IMR-90 (cell line): ENCODE data around the gene POLR3G. TPM values are rescaled to one million over a fixed set of nuclear protein-coding genes. Genes with fewer than 3 reads are reported as not detected.

Experiments used
- ATAC-seq: fragments of 200-7000 bp; cut with Tn5 transposase; 2 replicates; pipeline ENCODE4 v1.9.1; 2020; ENCODE audit warnings: low read depth, mild to moderate bottlenecking, moderate library complexity
- BruUV-seq: library from RNA; stranded (reverse); fragments of 400-500 nt; replicated peaks from 2 replicates; lab custom pipeline; 2021; lab: Mats Ljungman, UMichigan
- CTCF ChIA-PET: fragments of 300-600 bp; formaldehyde crosslinking; extraction: SDS; loops from one replicate; lab custom pipeline; 2021; ENCODE audit warnings: antibody characterized with exemption; lab: Yijun Ruan, JAX
- POLR2A ChIA-PET: fragments of 300-600 bp; sonication (Branson Sonifier 250); formaldehyde crosslinking; loops from one replicate; lab custom pipeline; 2022; ENCODE audit warnings: antibody characterized with exemption; ENCODE audit not compliant: unreplicated experiment; lab: Charles Lee
- DNase-seq: peaks from one replicate; pipeline ENCODE4 v3.0.0; 2013
- H2AFZ ChIP-seq: replicated peaks from 2 replicates; pipeline ENCODE3; 2013; ENCODE audit warnings: low read length, mild to moderate bottlenecking; ENCODE audit not compliant: poor library complexity
- H2AK5ac ChIP-seq: 2 replicates; pipeline ENCODE4 v1.6.1; 2013; ENCODE audit warnings: low read depth, low read length, inconsistent platforms
- H2AK9ac ChIP-seq: replicated peaks from 2 replicates; pipeline ENCODE3; 2013; ENCODE audit warnings: mild to moderate bottlenecking, low read depth, low read length, moderate library complexity; ENCODE audit not compliant: poor library complexity
- H2BK120ac ChIP-seq: 2 replicates; pipeline ENCODE4 v1.6.1; 2013; ENCODE audit warnings: low read depth, low read length, inconsistent platforms
- H2BK15ac ChIP-seq: 3 replicates; pipeline ENCODE4 v1.6.1; 2013; ENCODE audit warnings: low read depth, low read length, inconsistent platforms
- H2BK20ac ChIP-seq: 2 replicates; pipeline ENCODE4 v1.6.1; 2013; ENCODE audit warnings: low read depth, mild to moderate bottlenecking, inconsistent platforms, low read length, moderate library complexity
- H2BK5ac ChIP-seq: 2 replicates; pipeline ENCODE4 v1.6.1; 2013; ENCODE audit warnings: mild to moderate bottlenecking, low read depth, low read length, inconsistent platforms; ENCODE audit not compliant: poor library complexity, severe bottlenecking
- H3K14ac ChIP-seq: replicated peaks from 2 replicates; pipeline ENCODE4 v1.6.1; 2013; ENCODE audit warnings: low read depth, low read length, inconsistent platforms
- H3K18ac ChIP-seq: 2 replicates; pipeline ENCODE4 v1.6.1; 2013; ENCODE audit warnings: low read depth, low read length, control low read depth
- H3K23ac ChIP-seq: 2 replicates; pipeline ENCODE4 v1.6.1; 2013; ENCODE audit warnings: low read depth, low read length, inconsistent platforms
- H3K27ac ChIP-seq: 2 replicates; pipeline ENCODE4 v1.5.1; 2013; ENCODE audit warnings: mild to moderate bottlenecking, control low read depth, low read length; ENCODE audit not compliant: insufficient read depth
- H3K27me3 ChIP-seq: 2 replicates; pipeline ENCODE4 v1.6.1; 2013; ENCODE audit warnings: low read length; ENCODE audit not compliant: control insufficient read depth, insufficient read depth
- H3K36me3 ChIP-seq: 2 replicates; pipeline ENCODE4 v1.6.1; 2013; ENCODE audit warnings: low read length, mixed read lengths; ENCODE audit not compliant: control insufficient read depth, insufficient read depth
- H3K4ac ChIP-seq: 2 replicates; pipeline ENCODE4 v1.6.1; 2013; ENCODE audit warnings: low read depth, low read length, inconsistent platforms
- H3K4me1 ChIP-seq: 2 replicates; pipeline ENCODE4 v1.6.1; 2013; ENCODE audit warnings: low read length, mixed read lengths; ENCODE audit not compliant: control insufficient read depth, insufficient read depth
- H3K4me2 ChIP-seq: 2 replicates; pipeline ENCODE4 v1.6.1; 2013; ENCODE audit warnings: low read depth, mild to moderate bottlenecking, control low read depth, low read length, moderate library complexity
- H3K4me3 ChIP-seq: 2 replicates; pipeline ENCODE4 v1.5.1; 2013; ENCODE audit warnings: low read depth, mild to moderate bottlenecking, control low read depth, low read length, moderate library complexity; ENCODE audit not compliant: insufficient read depth
- H3K56ac ChIP-seq: 2 replicates; pipeline ENCODE4 v1.6.1; 2013; ENCODE audit warnings: low read length, inconsistent platforms; ENCODE audit not compliant: insufficient read depth; ENCODE audit errors: extremely low read depth
- H3K79me1 ChIP-seq, 2 experiments: 2 replicates each; pipeline ENCODE4 v1.6.1; 2013; ENCODE audit warnings: low read length in 2 of 2, inconsistent platforms in 1 of 2, low read depth in 1 of 2
- H3K9ac ChIP-seq: 2 replicates; pipeline ENCODE4 v1.6.1; 2013; ENCODE audit warnings: low read depth, low read length, control low read depth
- H3K9me1 ChIP-seq: 2 replicates; pipeline ENCODE4 v1.6.1; 2013; ENCODE audit warnings: low read length, inconsistent platforms; ENCODE audit not compliant: insufficient read depth
- H3K9me3 ChIP-seq: 2 replicates; pipeline ENCODE4 v1.6.1; 2013; ENCODE audit warnings: low read length; ENCODE audit not compliant: control insufficient read depth, insufficient read depth
- H4K20me1 ChIP-seq: 2 replicates; pipeline ENCODE4 v1.6.1; 2013; ENCODE audit warnings: low read length, inconsistent platforms; ENCODE audit not compliant: insufficient read depth
- H4K5ac ChIP-seq: 2 replicates; pipeline ENCODE4 v1.6.1; 2013; ENCODE audit warnings: mild to moderate bottlenecking, low read depth, low read length, control low read depth
- H4K8ac ChIP-seq, 2 experiments: 2 replicates each; pipeline ENCODE4 v1.6.1; 2013; ENCODE audit warnings: low read depth in 2 of 2, low read length in 2 of 2, control low read depth in 1 of 2, inconsistent platforms in 1 of 2
- H4K91ac ChIP-seq: 2 replicates; pipeline ENCODE4 v1.6.1; 2013; ENCODE audit warnings: low read depth, low read length, inconsistent platforms; ENCODE audit not compliant: insufficient read depth
- BHLHE40 ChIP-seq: fragments of 150-350 bp; IDR thresholded peaks from 2 replicates; pipeline ENCODE4 v1.6.1; 2016; ENCODE audit warnings: mild to moderate bottlenecking, low read depth, low read length
- CEBPB ChIP-seq: IDR thresholded peaks from 2 replicates; pipeline ENCODE4 v1.6.1; 2012; ENCODE audit warnings: low read depth, low read length, improper control_type of control experiment
- CTCF ChIP-seq: conservative IDR thresholded peaks from 2 replicates; pipeline ENCODE4 v1.5.1; 2012; ENCODE audit warnings: mild to moderate bottlenecking, low read depth, low read length, improper control_type of control experiment
- ELK1 ChIP-seq: fragments of 150-350 bp; IDR thresholded peaks from 2 replicates; pipeline ENCODE4 v1.6.1; 2016; ENCODE audit warnings: low read depth, mild to moderate bottlenecking, low read length, moderate library complexity, borderline replicate concordance
- NFE2L2 ChIP-seq: fragments of 150-350 bp; IDR thresholded peaks from 2 replicates; pipeline ENCODE4 v1.6.1; 2016; ENCODE audit warnings: low read depth, mild to moderate bottlenecking, low read length
- POLR2A ChIP-seq: IDR thresholded peaks from 2 replicates; pipeline ENCODE4 v1.6.1; 2012; ENCODE audit warnings: mild to moderate bottlenecking, low read depth, low read length
- WGBS, 2 experiments: methylation state at CpG; one replicate each; pipeline versions ENCODE4 v1.1.5 to v1.1.7; 2013; ENCODE audit warnings: missing lambda C conversion rate in 2 of 2; ENCODE audit not compliant: insufficient read length in 1 of 2; ENCODE audit errors: extremely low coverage in 2 of 2; 5-methylcytosine and 5-hydroxymethylcytosine counted together
- dilution Hi-C: fragments of 300-500 bp; cut with HindIII; formaldehyde crosslinking; loops from one replicate; pipeline ENCODE4 v1.14.3; 2018; ENCODE audit warnings: low sequenced_read_pairs; ENCODE audit not compliant: unreplicated experiment
- in situ Hi-C: fragments of 300-500 bp; cut with MboI; formaldehyde crosslinking; loops from 3 replicates; pipeline ENCODE4 v1.14.3; 2019; ENCODE audit warnings: low sequenced_read_pairs, inconsistent platforms, mixed read lengths
- intact Hi-C: fragments of 100-400 bp; cut with micrococcal nuclease; formaldehyde crosslinking; loops from 2 replicates; pipeline ENCODE4 v1.10.0; 2022
- polyA plus RNA-seq, 3 experiments: library from polyadenylated mRNA; depleted of rRNA; stranded (reverse); fragments of >200 nt; gene quantifications; 2 replicates each; pipeline ENCODE4 v1.2.3, GENCODE V29; 2012; ENCODE audit warnings: low replicate concordance in 1 of 3
- total RNA-seq: library from RNA; depleted of rRNA; stranded (reverse); fragments of >200 nt; gene quantifications from 2 replicates; pipeline ENCODE4 v1.2.3, GENCODE V29; 2012

POLR3G gene
- total and polyA plus RNA-seq, 2 of the 4 experiments (the other 2 are of a cell fraction) = 10.6 to 11.6 TPM

GRCh38 chr5:90484540-90484939 lies 9.9 kb downstream of the POLR3G start:
- H2BK120ac ChIP-seq = no peak overlapping the region
- H2AFZ ChIP-seq = peak overlapping the region; percentile 58
- H3K4me3 ChIP-seq = no peak overlapping the region
- no peak overlapping the region for H4K5ac ChIP-seq
- H3K4ac ChIP-seq = no peak overlapping the region
- peaks cover 0 to 2% of the 10 kb centered on the region in 2 experiments; a peak in 1 of 4 replicates for H3K79me1 ChIP-seq
- POLR2A ChIA-PET = no interaction called here
- peak; percentile 14 for DNase-seq
- peak overlapping the region; percentile 22; the same call in 1 of the 2 replicates for H3K14ac ChIP-seq
- no peak overlapping the region for H2AK9ac ChIP-seq
- no peak overlapping the region for H2AK5ac ChIP-seq
- intact Hi-C loops (no loop called here), in situ Hi-C loops (no loop called here), dilution Hi-C loops (no loop called here)
- no peak overlapping the region for H3K27ac ChIP-seq
- no peaks in the 10 kb centered on the region for H3K9me3 ChIP-seq
- peaks cover 3% of the 10 kb centered on the region; the same call in 1 of the 2 replicates for H3K4me1 ChIP-seq
- no peak overlapping the region for H2BK20ac ChIP-seq
- no TSS peak for BruUV-seq
- no peak overlapping the region for H2BK5ac ChIP-seq
- TF ChIP-seq BHLHE40 (no peak), POLR2A (no peak), CEBPB (no peak), NFE2L2 (no peak), CTCF (no peak), ELK1 (no peak)
- H4K8ac ChIP-seq = peak overlapping the region in 1 of 2 experiments; percentile 39; a peak in 1 of 4 replicates
- no peaks in the 10 kb centered on the region; the same call in 1 of the 2 replicates for H3K9me1 ChIP-seq
- no CpG with 5 or more reads among the region's 3 CpGs for WGBS, 2 experiments
- no peaks in the 10 kb centered on the region for H3K36me3 ChIP-seq
- H3K23ac ChIP-seq = no peak overlapping the region
- no peak overlapping the region for H3K18ac ChIP-seq
- ATAC-seq = peak; percentile 52
- no peaks in the 10 kb centered on the region for H3K27me3 ChIP-seq
- no peak overlapping the region for H3K9ac ChIP-seq
- no peak overlapping the region for H4K91ac ChIP-seq
- H2BK15ac ChIP-seq = no peak overlapping the region
- no peak overlapping the region for H3K56ac ChIP-seq
- H3K4me2 ChIP-seq = peak overlapping the region; percentile 43; the same call in 1 of the 2 replicates
- CTCF ChIA-PET = no interaction called here
- H4K20me1 ChIP-seq = no peaks in the 10 kb centered on the region
